Posterior vena cava (tissue), 2 donors: ENCODE data around the gene RANBP17. TPM values are rescaled to one million over a fixed set of nuclear protein-coding genes. Genes with fewer than 3 reads are reported as not detected.

Source experiments
- DNase-seq: peaks from one replicate; pipeline ENCODE4 v3.0.0-alpha.2; 2020; ENCODE audit warnings: low spot score
- intact Hi-C, 2 donors: fragments of 100-400 bp; cut with DNase I; formaldehyde crosslinking; loops; one replicate each; pipeline versions ENCODE4 v1.14.1 to v1.14.2; 2022 to 2023
- total RNA-seq, 2 donors: library from RNA; stranded (reverse); fragmentation: NEBNext Ultra II Directional; extraction: Animal tissue kit (Norgen Biotek cat#: 25700); gene quantifications; one replicate each; pipeline ENCODE4 v1.2.1, GENCODE V29; 2021
- donor health status: DM: yes; HTN: yes; CAD: no.
- donor health status: DM: yes; HTN: yes; CAD: no.

The RANBP17 gene
- total RNA-seq, 2 donors from 2014 or later = 21.7 to 24.3 TPM

- intact Hi-C loops = no loop called here
- DNase-seq = no peak
Measured at GRCh38 chr5:171189442-171189841, 327.6 kb downstream of the RANBP17 start.

- intact Hi-C loops = no loop called here
- no peak for DNase-seq
Measured at GRCh38 chr5:171192111-171192510, 330.3 kb downstream of the RANBP17 start.

DNA sequence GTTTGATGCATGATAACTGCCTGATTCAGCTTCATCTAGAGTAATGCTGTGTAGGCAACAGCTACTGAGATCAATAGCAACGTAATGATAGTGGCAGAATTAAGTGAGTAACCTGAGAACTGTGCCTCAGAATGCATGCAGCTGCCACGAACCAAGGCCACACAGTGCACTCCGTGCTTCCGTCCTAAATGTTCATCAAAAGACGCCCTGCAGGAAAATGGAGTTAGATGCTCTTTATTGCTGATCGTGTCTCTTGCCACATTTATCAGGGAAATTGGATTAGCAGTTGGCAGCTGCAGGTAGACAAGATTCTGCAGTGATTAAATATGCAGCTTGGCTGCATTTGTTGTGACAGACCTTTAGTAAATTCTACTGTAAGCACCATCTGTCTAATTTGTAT lies 339.5 kb downstream of the RANBP17 start:
- DNase-seq = no peak

GRCh38 chr5:171205375-171205774 lies 343.6 kb downstream of the RANBP17 start:
- intact Hi-C loops = loop anchor here (5.0 to 10.0 kb wide), 2 partner anchors 127 to 129 kb away; no protein-coding TSS in a partner anchor
- DNase-seq = no peak

More for the DNA sequence above, 339.5 kb downstream of the RANBP17 start:
- intact Hi-C loops = loop anchor here in 1 of 2 donors (10.0 kb wide), 1 partner anchor 133 kb away; no protein-coding TSS in a partner anchor

- intact Hi-C loops = loop anchor here (5.0 to 10.0 kb wide), 2 partner anchors 125 to 127 kb away; no protein-coding TSS in a partner anchor
- no peak for DNase-seq
Measured at GRCh38 chr5:171207256-171207847, 345.5 kb downstream of the RANBP17 start.

DNA sequence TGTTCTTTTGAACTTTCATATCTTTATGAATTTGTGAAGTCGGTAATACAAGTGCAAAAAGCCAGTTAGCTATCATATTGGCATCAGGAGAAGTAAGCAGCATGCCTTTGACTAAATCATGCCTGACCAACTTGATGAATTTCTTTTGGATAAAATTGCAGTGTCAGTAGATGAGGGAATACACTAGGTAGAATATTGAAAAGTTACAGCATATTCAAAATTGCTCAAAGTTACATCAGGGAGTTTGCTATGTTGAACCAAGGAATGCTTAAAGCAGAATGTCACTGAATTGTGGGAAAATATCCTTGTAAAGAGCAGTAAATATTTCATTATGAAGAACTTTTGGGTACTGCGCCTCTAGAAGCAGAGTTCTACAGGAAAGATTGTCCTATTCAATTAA lies 360.1 kb downstream of the RANBP17 start:
- intact Hi-C loops = no loop called here
- DNase-seq = no peak

DNA sequence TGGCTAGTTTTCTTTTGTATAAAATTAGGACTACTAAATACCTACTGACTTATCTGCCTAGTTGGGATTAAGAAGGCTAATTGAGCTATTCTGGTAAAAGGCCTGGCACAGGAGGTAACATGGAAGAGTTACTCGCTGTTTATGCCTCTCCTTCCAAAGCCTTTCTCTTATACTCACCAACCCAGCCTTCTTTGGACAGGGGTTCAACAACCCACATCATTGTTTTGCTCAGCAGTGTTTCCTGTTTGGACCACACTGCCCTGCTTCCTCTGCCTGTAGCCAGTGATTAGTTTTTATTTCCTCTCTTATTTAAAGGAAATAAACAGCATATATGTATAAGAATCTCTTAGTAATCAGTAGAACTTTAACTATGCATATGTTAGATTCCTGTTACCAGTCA lies 362.1 kb downstream of the RANBP17 start:
- intact Hi-C loops = no loop called here
- DNase-seq = no peak

DNA sequence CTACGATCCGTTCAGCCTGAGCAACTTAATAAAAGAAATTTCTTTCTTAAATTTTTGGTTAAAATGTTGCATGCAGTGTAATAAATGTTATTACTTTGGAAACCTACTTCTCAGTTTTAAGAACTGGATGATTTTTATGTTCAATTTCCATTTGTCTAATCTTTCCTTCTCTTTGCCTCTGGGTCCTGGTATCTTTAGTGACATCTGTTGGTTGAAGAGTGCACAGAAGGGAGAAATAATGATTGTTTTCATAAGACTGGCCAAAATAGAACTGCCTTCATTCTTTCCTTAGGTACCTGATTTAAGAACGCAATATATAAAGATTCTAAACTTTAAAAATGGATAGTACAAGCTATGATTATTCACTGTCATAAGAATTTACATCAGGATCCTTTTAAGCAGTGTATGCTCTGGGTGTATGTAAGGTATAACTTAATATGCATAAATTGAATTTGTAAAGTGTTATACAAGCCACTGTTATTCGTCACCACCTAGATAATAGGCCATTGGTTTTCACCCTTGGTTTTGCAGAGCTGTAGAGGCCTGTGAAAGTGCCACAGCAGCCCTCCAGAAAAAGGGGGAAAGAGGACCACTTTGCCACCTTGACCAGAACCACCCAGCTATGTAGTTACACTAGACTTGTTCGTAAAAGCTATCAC lies 364.4 kb downstream of the RANBP17 start:
- no peak for DNase-seq
- intact Hi-C loops = no loop called here

GRCh38 chr5:171226864-171227263 lies 365.0 kb downstream of the RANBP17 start:
- intact Hi-C loops = no loop called here

DNA sequence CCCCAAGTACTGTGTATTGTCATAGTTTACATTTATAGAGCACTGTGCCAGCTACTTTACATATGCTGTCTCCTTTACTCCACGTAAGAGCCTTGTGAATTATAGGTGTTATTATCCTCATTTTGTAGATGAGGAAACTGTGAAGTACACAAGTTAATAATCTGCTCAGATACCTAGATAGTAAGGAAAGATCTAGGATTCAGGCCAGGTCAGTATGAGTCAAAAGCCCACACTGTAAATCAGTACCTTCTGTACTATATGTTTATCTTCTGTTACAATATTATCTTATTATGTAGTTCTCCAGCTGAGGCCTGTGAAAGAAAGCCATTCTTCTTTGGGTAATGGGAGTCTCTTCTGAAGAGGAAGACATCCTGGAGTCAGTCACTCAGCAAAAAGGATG lies 374.8 kb downstream of the RANBP17 start:
- no peak for DNase-seq
- intact Hi-C loops = no loop called here

More at GRCh38 chr5:171226864-171227263, 365.0 kb downstream of the RANBP17 start:
- no peak for DNase-seq

GRCh38 chr5:171242521-171242920 lies 380.7 kb downstream of the RANBP17 start:
- no peak for DNase-seq
- intact Hi-C loops = no loop called here

DNA sequence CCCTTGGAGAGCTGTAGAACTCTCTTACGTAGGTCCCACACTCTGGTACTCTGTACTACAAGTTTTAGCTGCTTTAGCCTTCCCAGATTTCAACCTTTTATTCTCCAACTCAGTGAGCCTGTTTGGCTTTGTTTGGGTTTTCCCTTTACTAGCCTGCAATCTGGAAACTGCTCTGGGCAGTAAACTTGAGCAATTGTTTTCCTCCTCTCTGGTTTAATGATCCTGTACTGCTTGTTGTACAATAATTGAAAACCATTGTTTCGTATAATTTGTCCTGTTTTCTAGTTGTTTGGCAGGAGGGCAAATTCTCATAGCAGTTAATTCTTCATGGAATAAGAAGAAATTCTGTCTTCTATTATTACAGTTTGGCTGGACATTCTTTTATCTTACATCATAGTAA lies 384.4 kb downstream of the RANBP17 start:
- DNase-seq = no peak
- intact Hi-C loops = no loop called here

- DNase-seq = no peak
Measured at GRCh38 chr5:171249460-171249859, 387.6 kb downstream of the RANBP17 start.

GRCh38 chr5:171250738-171251137 lies 388.9 kb downstream of the RANBP17 start:
- DNase-seq = no peak
- intact Hi-C loops = no loop called here

More at GRCh38 chr5:171249460-171249859, 387.6 kb downstream of the RANBP17 start:
- intact Hi-C loops = no loop called here

GRCh38 chr5:171251519-171251918 lies 389.7 kb downstream of the RANBP17 start:
- DNase-seq = no peak
- intact Hi-C loops = no loop called here

- intact Hi-C loops = no loop called here
- DNase-seq = no peak
Measured at GRCh38 chr5:171252674-171253073, 390.9 kb downstream of the RANBP17 start.

- no peak for DNase-seq
- intact Hi-C loops = no loop called here
Measured at GRCh38 chr5:171258737-171259415, 397.1 kb downstream of the RANBP17 start.

- no peak for DNase-seq
- intact Hi-C loops = no loop called here
Measured at GRCh38 chr5:171261361-171261760, 399.5 kb downstream of the RANBP17 start.

DNA sequence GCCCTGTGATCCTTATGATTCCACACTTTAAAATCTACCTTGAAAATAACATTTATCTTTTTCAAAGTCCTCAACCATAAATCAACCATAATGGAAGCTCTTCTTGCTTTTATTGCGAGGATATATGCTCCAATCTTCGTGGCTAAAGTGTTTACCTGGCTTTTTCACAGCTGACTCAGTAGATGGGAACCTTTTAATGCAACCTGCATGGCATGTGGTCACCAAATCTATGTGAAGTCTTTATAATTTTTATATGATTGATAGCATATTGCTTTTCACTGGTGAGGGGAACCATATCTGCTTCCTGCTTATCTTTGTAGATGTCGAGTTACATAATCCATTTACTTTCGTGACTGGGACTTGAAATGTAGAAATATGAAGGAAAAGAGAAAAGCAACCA lies 400.1 kb downstream of the RANBP17 start:
- DNase-seq = no peak
- intact Hi-C loops = no loop called here

GRCh38 chr5:171263181-171263580 lies 401.4 kb downstream of the RANBP17 start:
- intact Hi-C loops = no loop called here
- no peak for DNase-seq
